Loucy (cell line): ENCODE results near the gene CDYL2.

Experiments used
- H2AFZ ChIP-seq: fragments of 200-600 bp; sonication (generic); 2 replicates; pipeline ENCODE4 v1.6.0; 2016; ENCODE audit warnings: antibody characterized with exemption, mild to moderate bottlenecking, low read length, moderate library complexity
- H3F3A ChIP-seq: fragments of 200-600 bp; 2 replicates; pipeline ENCODE4 v1.6.0; 2016; ENCODE audit warnings: antibody characterized with exemption, low read depth, mild to moderate bottlenecking
- H3K27me3 ChIP-seq: fragments of 200-600 bp; sonication (generic); 2 replicates; pipeline ENCODE4 v1.6.1; 2014; ENCODE audit warnings: low read length, mild to moderate bottlenecking; ENCODE audit not compliant: insufficient read depth, poor library complexity, severe bottlenecking
- H3K36me3 ChIP-seq: fragments of 200-600 bp; sonication (generic); 2 replicates; pipeline ENCODE4 v1.6.1; 2016; ENCODE audit warnings: low read length; ENCODE audit not compliant: insufficient read depth
- H3K4me1 ChIP-seq: fragments of 200-600 bp; sonication (generic); 2 replicates; pipeline ENCODE4 v1.5.1; 2014; ENCODE audit warnings: low read length, mild to moderate bottlenecking; ENCODE audit not compliant: insufficient read depth, poor library complexity, severe bottlenecking
- H3K4me2 ChIP-seq: fragments of 200-600 bp; sonication (generic); 2 replicates; pipeline ENCODE4 v1.6.0; 2014; ENCODE audit warnings: antibody characterized with exemption, low read length, low read depth, mild to moderate bottlenecking; ENCODE audit not compliant: poor library complexity, severe bottlenecking
- H3K4me3 ChIP-seq: fragments of 200-600 bp; sonication (generic); 2 replicates; pipeline ENCODE4 v1.5.1; 2014; ENCODE audit warnings: low read length, mild to moderate bottlenecking, mixed read lengths; ENCODE audit not compliant: poor library complexity, severe bottlenecking
- H3K79me2 ChIP-seq: fragments of 200-600 bp; sonication (generic); 2 replicates; pipeline ENCODE4 v1.6.1; 2014; ENCODE audit warnings: low read length; ENCODE audit not compliant: insufficient read depth
- H3K9ac ChIP-seq: fragments of 200-600 bp; sonication (generic); 2 replicates; pipeline ENCODE4 v1.6.0; 2014; ENCODE audit warnings: mild to moderate bottlenecking, low read depth, low read length, moderate library complexity; ENCODE audit not compliant: poor library complexity, severe bottlenecking
- H3K9me2 ChIP-seq: fragments of 200-600 bp; sonication (generic); replicated peaks from 2 replicates; pipeline ENCODE4 v1.6.1; 2016; ENCODE audit warnings: low read depth, low read length, mixed read lengths
- H3K9me3 ChIP-seq: fragments of 200-600 bp; sonication (generic); 2 replicates; pipeline ENCODE4 v1.6.1; 2014; ENCODE audit warnings: mild to moderate bottlenecking, antibody characterized with exemption, low read length, low read depth; ENCODE audit not compliant: insufficient read depth
- H4K20me1 ChIP-seq: fragments of 200-600 bp; sonication (generic); 2 replicates; pipeline ENCODE4 v1.6.0; 2014; ENCODE audit warnings: antibody characterized with exemption, low read length, mild to moderate bottlenecking; ENCODE audit not compliant: insufficient read depth, poor library complexity, severe bottlenecking
- EZH2phosphoT487 ChIP-seq: fragments of 200-600 bp; IDR thresholded peaks from 2 replicates; pipeline ENCODE4 v1.6.1; 2018; ENCODE audit warnings: antibody characterized with exemption, mild to moderate bottlenecking, moderate library complexity, borderline replicate concordance
- TF ChIP-seq, protein P1 (sequence below): fragments of 200-600 bp; sonication (generic); conservative IDR thresholded peaks from 2 replicates; pipeline ENCODE4 v1.5.1; 2014; ENCODE audit warnings: mild to moderate bottlenecking, antibody characterized with exemption, low read length

CDYL2 gene

GRCh38 chr16:80710918-80711317 is 93.5 kb downstream of the CDYL2 start:
- Histone ChIP-seq H3K79me2 (peaks cover 48% of the 10 kb centered on the region), H3K9me2 (no peaks in the 10 kb centered on the region), H3K4me2 (no peak overlapping the region), H3K9me3 (no peaks in the 10 kb centered on the region), H3K4me3 (no peak overlapping the region), H3K27me3 (no peaks in the 10 kb centered on the region), H3K4me1 (peaks cover 7% of the 10 kb centered on the region), H3K36me3 (no peaks in the 10 kb centered on the region), H4K20me1 (no peaks in the 10 kb centered on the region), H2AFZ (no peak overlapping the region), H3K9ac (no peak overlapping the region), H3F3A (no peaks in the 10 kb centered on the region)
- TF ChIP-seq EZH2phosphoT487: no peak
- TF ChIP-seq, protein P1, sequence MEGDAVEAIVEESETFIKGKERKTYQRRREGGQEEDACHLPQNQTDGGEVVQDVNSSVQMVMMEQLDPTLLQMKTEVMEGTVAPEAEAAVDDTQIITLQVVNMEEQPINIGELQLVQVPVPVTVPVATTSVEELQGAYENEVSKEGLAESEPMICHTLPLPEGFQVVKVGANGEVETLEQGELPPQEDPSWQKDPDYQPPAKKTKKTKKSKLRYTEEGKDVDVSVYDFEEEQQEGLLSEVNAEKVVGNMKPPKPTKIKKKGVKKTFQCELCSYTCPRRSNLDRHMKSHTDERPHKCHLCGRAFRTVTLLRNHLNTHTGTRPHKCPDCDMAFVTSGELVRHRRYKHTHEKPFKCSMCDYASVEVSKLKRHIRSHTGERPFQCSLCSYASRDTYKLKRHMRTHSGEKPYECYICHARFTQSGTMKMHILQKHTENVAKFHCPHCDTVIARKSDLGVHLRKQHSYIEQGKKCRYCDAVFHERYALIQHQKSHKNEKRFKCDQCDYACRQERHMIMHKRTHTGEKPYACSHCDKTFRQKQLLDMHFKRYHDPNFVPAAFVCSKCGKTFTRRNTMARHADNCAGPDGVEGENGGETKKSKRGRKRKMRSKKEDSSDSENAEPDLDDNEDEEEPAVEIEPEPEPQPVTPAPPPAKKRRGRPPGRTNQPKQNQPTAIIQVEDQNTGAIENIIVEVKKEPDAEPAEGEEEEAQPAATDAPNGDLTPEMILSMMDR: no peak

DNA sequence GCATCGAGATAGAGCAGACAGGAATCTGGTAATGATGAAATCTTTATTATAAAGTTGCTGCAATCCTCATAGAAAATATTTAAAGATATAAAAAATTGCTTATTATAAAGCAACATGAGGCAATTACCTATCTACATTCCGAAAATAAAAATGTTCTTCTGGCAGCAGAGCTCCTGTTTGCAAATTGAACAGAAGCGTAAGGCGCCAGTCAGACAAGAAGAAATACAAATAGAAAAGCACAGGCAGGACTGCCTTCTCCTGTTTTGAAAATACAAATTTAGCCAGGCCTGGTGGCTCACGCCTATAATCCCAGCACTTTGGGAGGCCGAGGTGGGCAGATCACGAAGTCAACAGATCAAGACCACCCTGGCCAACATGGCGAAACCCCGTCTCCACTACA is 95.6 kb downstream of the CDYL2 start:
- Histone ChIP-seq H3K36me3 (no peaks in the 10 kb centered on the region), H3K4me1 (peaks cover 7% of the 10 kb centered on the region), H4K20me1 (no peaks in the 10 kb centered on the region), H3K79me2 (peaks cover 58% of the 10 kb centered on the region), H3K9ac (no peak overlapping the region), H3K9me3 (no peaks in the 10 kb centered on the region), H3F3A (no peaks in the 10 kb centered on the region), H3K4me3 (no peak overlapping the region), H3K4me2 (no peak overlapping the region), H2AFZ (no peak overlapping the region), H3K9me2 (no peaks in the 10 kb centered on the region), H3K27me3 (no peaks in the 10 kb centered on the region)
- TF ChIP-seq, protein P1: no peak
- no peak for TF ChIP-seq EZH2phosphoT487

DNA sequence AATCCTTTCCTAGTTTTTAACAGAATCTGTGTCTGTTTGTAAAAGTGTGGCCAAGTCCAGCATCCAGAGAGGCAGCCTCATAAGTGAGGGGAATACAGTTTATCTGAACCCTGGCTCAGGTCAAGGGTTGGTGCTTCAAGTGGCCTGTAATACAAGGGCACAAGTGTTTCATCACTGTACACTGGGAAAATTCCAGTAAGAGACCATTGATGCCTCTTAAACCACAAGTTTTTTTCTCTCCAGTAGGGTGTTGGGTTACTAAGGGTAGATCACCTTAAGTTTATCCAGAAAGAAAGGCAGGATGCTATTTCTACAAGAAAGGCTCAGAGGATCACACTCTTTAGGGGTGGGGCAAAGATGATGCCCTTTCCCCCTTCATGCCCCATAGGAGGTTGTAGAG is 96.7 kb downstream of the CDYL2 start:
- Histone ChIP-seq H3F3A (no peaks in the 10 kb centered on the region), H3K9ac (no peak overlapping the region), H3K27me3 (no peaks in the 10 kb centered on the region), H3K79me2 (peaks cover 70% of the 10 kb centered on the region), H3K9me3 (no peaks in the 10 kb centered on the region), H3K4me2 (no peak overlapping the region), H3K36me3 (no peaks in the 10 kb centered on the region), H3K4me3 (no peak overlapping the region), H4K20me1 (no peaks in the 10 kb centered on the region), H3K4me1 (peaks cover 3% of the 10 kb centered on the region), H2AFZ (no peak overlapping the region), H3K9me2 (no peaks in the 10 kb centered on the region)
- no peak for TF ChIP-seq EZH2phosphoT487
- TF ChIP-seq, protein P1: no peak
